ENCODE results near the gene RASSF4.

RASSF4 gene

DNA sequence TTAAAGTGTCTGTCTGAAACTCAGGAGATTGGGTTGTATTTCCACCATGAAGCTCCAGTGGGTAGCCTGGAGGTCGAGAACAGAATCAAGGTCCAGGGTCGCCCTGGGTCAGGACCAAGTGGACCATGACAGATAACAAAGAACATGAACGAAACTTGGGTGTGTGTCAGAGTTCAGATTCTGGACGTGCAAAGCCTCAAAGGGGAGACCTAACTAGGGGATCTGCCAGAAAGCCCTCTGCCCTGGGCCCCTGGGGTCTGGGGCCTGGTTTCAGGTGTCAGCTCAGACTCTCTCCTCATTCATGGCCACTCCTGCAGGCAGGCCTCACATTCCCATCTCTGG lies 1.6 kb downstream of the RASSF4 start:
- in situ Hi-C loops (cut with HindIII; ENCODE audit: low sequenced_read_pairs) = no loop called here

DNA sequence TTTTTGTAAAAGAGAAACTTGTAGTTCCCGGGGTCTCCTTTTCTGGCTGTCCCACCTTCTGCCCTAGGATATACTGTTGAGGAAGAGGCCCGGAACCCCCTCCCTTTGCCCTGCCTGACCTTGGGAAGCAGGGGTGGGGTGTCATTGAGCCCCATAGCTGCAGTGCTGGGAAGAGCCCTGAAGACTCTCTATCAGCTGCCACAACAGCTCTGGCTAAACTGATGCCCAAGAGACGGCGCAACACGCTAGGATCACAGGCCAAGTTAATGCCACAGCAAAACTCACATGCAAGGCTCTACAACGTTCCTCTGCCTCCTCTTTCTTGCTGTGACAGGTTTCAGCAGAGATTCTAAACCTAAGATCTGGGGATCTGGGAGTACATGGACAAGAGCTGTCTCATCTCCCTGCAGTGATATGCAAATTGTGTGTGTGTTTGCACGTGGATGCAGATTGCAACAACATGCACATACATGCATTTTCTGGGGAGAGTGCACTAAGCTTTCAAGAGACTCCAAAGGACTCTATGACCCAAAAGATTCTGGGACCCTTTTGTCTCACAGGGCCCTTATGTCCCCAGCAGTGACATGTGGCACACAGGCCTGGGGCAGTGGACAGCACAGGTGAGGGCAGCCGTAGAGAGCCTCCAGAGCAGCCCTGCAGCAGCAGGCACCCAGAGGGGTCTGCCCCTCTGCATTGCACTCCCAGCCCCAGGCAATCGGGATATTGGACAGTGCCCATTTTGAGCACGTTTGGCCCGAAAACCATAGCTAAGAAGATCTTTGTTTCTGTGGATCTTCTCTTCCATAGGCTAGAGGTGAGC lies 2.5 kb downstream of the RASSF4 start:
- in situ Hi-C loops (cut with HindIII; ENCODE audit: low sequenced_read_pairs) = no loop called here

DNA sequence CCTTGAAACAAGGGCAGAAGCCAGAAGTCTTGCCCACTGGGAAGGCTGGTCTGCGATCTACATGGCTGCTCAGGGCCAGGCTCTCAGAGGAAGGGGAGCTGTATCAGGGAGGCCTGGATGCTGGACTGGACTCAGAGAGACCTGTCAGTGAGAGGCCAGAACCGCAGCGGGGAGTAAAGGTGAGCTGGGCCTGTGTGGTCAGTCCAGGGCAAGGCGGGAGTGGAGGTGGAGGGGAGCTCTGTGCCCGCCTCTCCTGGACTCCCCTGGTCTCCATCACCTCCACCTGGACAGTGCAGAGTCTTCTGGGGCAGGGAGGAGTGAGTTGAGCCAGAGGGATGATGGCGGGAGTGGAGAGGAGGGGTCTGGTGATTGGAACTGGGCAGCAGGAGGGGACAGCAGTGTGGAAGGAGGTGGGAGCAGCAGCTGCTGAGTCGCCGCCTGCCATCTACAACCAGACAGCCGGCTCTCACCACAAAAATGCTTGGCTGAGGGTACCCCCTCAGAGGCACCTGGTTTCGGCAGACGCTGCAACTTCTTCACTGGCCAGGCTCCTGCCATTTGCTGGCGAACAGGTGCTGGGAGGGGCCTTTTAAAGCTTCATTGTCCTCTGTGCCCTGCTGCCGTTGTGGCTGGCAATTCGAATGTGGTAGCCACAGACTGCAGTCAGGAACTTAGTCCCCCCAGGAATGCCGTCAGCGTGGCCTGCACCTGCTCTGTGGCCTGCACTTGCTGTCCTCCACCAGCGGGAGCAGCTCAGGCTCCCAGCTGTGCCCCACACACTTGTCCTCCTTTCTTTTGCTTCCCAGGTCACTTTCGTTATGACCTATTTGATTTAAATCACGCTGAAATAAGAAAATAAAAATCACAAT lies 3.5 kb downstream of the RASSF4 start:
- in situ Hi-C loops (cut with HindIII; ENCODE audit: low sequenced_read_pairs) = no loop called here

DNA sequence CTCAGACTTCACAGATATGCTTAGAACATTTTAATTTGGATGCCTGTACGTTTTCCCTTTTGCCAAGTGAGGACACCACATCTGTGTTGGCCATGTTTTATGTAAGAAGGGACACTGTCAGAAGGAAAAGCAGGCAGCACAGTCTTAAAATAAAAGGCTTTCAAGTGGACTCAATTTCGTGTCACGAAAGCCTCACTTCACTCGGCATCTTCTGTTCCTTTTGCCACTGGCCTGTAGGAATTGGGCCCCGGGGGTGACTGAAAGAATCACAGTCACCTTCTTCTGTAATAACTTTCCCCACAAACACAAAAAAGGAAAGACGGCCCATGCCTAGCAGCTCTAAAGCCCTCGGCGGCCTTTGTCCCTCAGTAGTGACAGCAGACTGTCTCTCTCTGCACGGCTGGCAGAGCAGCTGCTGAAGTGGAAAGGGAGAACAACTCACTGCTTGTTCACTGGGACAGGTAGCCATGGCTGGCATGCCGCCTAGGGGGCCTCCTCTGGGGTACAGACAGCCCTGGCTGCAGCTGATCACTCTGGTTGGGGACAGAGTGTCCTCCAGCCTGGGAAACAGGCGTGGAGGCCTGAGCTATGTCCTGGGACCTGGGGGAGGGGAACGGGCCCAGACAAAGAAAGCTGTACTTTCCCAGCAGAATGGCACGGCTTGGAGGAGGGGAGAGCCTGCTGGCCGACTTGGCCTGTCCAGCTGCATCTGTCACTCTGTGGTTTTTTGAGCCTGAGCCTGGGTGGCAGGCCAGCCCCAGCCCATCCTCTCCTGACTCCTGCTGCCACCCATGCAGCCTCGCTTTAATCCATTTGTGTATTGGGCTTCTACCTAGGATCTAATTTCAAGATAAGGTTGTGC lies 4.4 kb downstream of the RASSF4 start:
- in situ Hi-C loops (cut with HindIII; ENCODE audit: low sequenced_read_pairs) = no loop called here

DNA sequence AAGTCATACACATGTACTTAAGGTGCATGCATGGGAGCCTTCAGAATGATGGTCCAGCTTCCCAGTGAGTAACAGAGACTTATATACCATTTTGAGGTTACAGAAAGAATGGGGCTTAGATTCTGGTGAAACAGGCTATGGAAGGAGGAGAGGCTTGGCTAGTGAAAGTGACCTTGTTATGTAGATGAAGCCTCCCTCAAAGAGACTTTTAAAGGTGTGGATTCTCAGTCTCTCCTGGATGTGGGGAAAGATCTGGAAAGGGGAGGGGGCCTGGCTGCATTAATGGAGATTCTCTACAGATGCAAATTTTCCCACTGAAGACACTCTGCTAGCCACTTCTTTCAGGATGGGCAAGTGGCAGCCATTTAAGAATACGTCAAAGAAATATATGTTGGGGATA lies 5.5 kb downstream of the RASSF4 start:
- in situ Hi-C loops (cut with HindIII; ENCODE audit: low sequenced_read_pairs) = no loop called here

DNA sequence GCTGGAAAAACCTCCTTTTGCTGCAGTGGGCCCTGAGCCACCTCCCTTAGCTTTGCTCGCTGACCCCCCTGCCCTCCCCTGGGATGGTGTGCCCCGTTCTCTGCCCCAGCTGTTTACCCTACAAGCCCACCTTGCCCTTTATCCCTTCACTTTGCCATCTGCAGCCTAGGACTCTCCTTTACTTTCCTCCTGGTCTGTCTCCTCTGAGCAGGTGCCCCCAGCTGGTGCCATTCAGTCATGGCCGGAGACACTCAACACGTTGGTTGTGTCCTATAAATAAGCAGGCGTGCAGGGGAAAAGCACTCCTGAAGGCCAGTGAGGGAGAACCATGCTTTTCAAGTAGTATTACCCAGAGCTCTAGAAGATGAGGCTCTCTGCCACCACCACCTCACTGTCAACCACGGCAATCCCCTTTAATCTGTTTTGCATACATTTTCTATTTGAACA lies 6.1 kb downstream of the RASSF4 start:
- in situ Hi-C loops (cut with HindIII; ENCODE audit: low sequenced_read_pairs) = no loop called here

DNA sequence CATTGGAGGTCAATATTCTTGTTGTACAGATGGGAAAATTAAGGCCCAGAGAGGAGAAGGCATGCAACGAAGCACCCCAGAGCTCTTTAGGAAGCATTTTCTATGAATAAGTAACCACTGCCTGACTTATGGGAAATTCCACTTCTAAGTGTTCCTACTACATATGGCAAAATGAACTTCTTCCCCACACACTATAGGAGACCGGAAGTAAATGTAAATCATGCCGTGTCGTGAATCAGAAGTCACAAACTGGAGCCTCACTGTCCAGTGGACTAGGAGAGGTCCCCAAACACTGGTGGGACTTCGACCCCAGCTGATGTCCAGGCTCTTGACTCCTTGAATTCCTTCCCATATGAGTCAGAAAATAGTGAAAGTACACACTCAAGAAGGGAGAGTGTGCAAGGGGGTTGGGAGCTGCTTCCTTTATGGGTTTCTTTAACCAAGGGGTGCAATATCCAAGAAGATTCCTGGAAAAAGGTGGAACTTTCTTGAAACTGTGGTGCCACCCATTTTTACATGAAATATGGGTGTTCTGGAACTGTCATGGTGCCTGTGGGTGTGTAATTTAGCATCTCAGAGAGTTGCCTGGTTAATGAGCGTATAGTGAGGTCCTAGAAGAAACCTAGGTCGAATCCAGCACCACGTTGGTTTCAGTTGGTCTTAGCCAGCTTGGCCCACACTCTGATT lies 6.7 kb downstream of the RASSF4 start:
- in situ Hi-C loops (cut with HindIII; ENCODE audit: low sequenced_read_pairs) = no loop called here

DNA sequence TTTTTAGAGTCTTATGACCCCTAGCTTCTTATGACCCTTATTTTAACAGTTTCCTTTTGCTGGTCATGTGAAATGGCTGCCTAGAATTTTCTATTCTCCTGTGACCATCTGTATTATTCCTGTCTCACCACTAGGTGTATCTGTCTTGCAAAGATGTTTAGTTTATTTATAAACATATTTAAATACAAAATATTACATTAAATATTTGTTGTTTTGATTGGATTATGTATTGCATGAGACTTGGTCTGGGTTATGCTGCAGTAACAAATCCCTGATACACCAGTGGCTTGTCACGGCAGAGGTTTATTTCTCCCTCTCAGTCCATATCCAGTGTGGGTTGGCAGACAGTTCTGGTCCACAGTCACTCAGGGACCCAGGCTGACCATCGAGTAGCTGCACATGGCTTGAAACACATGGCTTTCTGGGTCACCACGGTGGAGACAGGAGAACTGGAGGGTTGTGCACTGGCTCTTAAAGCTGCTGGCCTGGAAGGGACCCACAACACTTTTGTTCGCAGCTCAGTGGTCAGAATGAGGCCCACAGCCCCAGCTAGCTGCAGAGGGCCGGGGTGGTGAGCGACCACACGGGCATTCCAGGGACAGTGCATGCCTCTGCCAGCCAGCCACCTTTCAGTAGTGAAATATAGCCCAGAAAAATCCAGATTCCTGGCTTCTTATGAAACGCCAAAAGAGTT lies 7.4 kb downstream of the RASSF4 start:
- in situ Hi-C loops (cut with HindIII; ENCODE audit: low sequenced_read_pairs) = no loop called here

DNA sequence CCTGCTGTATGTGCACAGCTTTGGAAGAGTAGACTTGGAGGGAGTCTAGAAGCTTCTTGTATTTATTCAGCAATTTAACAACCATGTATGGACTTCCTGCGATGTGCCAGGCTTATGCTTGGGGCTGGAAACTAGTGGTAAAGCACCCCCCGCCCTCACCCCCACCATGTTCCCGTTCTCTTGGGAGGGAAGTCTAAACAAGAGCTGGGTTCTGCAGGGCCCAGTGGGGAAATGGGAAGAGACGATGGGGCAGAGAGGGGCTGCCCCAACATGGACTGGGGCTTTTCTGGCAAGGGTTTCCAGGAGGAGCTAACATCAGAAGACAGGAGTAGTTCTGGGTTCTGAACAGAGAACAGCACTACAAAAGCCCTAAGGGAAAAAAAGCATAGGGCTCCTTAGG lies 8.0 kb downstream of the RASSF4 start:
- in situ Hi-C loops (cut with HindIII; ENCODE audit: low sequenced_read_pairs) = no loop called here

DNA sequence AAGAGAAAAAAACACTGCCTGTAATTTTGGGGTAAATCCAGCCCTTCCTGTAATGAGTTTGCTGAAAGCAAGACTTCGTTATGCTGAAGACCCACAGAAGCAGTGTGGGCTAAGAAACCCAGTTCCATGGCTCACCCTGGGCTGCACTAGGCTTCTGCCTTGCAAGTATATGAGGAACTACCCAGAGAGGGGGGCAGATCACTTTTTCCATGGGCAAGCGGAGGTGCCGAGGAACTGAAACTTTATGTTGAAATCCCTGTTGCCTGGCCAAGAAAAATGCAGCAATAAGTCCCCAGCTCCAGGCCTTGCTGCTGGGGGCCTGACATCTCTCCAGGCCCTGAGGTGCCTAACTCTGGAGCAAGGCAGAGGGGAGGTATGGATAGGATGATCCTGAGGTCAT lies 8.5 kb downstream of the RASSF4 start:
- in situ Hi-C loops (cut with HindIII; ENCODE audit: low sequenced_read_pairs) = no loop called here

DNA sequence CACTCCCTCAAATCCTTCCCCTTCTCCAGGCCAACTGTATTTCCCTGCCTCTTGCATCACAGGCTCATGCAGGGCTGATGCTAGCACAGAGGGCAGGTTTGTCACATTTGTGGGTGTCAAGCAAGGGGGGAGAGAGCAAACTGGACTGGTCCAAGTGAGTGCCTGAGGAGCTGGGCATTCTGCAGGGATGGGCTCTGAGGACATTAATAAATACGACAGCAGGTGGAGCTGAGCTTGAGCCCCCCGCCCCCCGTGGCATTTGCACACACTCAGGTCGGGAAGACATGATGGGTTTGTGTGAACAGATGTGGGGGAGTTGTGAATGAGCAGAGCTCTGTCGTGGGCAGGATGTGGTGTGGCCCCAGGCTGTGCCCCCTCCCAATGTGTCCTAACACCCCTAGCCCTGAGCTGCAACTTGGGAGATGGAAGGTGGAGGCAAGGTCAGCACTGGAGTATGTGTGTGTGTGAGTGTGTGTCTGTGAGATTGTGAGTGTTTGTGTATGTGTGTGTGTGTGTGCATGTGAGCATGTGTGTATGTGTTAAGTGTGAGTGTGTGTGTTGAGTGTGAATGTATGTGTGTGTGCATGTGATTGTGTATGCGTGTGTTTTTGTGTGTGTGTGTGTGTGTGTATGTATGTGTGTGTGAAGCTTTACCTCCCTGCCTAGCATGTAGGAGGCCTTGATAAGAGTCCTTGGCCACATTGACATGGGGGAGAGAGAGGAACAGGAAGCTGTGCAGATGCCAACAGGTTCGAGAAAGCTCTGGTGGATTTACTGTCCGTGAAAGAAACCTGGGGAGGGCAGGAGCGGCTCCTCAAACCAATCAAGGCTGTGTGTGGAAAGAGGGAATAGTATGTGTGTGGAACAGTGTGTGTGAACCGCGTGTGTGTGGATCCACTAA lies 9.1 kb downstream of the RASSF4 start:
- in situ Hi-C loops (cut with HindIII; ENCODE audit: low sequenced_read_pairs) = no loop called here

DNA sequence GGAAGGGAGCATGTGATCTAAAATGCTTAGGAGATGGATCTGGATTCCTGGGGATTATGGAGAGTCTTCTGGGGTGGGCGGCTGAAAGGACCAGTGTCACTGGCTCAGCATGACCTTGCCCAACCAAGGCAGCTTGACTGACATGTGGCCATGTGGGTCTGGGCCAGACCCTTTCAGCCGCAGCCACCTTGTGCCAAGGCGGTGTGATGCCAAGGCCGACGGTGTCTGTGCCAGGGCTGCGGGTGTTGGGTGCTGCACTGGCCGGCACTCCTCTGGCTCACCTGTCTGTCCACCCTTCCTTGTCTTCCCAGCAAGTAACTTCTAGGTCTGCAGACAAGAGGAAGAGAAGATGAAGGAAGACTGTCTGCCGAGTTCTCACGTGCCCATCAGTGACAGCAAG lies 10.3 kb downstream of the RASSF4 start:
- in situ Hi-C loops (cut with HindIII; ENCODE audit: low sequenced_read_pairs) = no loop called here

DNA sequence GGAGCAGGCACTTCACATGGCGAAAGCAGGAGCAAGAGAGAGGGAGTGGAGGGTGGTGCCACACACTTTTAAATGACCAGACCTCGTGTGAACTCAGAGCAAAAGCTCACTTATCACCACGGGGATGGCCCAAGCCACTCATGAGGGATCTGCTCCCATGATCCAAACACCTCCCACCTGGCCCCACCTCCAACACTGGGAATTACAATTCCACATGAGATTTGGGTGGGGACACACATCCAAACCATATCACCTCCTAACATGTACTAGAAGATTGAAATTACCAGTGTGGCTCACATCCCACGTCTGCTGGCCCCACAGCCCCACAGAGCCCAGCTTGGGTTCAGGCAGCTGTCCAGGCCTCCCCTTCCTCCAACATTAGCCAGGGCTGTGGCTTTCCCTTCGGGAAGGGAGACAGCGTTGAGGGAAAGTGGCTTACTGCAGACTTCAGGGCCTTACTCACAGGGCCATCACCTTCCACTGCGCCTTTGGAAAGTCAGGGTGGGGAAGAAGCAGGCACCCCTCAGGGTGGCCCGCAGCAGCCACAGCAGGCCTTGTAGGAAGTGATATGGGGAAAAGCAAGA lies 11.3 kb downstream of the RASSF4 start:
- in situ Hi-C loops (cut with HindIII; ENCODE audit: low sequenced_read_pairs) = no loop called here

DNA sequence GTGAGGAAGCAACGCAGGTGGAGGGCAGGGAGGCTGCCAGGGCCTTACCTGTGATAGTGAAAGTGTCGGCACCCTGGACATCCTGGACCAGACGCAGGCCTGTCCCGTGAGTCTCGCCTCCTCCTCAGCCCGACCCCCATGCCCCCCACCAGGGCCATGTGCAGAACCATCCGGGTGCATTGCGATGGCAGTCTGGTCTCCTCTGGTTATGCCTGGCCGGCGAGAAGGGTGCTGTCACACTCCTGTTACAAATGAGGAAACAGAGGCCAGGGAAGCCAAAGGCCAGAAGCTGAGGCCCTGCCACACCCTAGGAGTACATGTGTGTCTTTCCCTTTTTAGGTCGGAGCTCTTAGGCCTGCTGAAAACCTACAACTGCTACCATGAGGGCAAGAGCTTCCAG lies 11.8 kb downstream of the RASSF4 start:
- in situ Hi-C loops (cut with HindIII; ENCODE audit: low sequenced_read_pairs) = no loop called here

DNA sequence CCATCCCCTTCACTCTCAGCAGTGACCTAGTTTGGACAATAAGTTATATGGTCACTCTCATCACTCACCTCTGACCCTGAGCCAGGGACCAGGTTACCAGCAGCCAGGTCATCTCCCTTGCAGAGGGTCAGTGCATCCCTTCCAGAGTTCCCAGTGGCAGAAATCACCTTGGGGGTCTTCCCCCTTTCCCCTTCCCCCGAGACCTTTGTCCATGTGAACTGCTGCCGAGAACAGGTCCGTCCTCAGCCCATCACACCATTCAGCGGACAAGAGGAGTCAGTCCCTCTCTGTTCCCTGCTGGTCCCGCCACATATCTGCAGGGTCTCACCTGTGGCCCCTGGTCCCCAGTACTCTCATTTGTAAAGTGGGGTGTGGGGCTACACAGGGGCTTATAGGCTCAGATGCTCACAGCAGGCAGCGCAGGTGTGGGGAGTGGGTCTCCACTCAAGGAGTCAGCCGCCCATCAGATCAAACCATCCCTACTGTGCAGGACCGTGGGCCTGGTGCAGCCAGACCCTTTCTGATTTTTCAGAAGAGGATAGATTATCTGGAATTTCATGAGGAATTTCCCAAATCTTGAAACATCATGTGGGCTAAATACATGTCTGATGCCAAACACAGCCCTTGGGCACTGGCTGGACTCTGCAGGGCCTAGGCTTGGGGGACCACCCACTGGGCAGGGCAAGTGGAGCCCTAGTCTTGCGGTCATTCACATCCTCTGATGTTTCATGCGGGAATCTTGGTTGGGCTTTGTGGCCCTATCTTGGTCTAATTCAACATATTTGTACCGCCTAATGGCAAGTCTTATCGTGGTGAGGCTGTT lies 12.5 kb downstream of the RASSF4 start:
- in situ Hi-C loops (cut with HindIII; ENCODE audit: low sequenced_read_pairs) = no loop called here

DNA sequence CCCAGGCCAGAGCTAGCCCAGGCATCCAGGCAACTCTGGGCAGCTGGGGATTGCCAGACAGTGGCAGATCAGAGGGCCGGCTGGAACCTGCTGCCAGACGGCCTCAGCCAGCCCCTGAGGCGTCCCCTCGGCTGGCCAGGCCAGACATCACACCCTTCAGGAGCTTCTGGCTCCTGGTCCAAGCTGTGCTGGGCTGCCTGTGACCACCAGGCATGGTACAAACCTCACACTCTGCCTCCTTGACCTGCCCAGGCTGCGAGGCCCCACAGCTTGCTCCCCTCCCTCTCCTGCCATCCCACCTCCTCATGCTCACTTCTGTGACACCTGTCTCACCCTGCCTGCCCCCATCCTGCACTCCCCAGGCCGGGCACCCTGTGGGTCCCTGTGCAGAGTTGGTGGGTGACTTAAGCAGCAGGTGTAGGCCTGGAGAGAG lies 13.3 kb downstream of the RASSF4 start:
- in situ Hi-C loops (cut with HindIII; ENCODE audit: low sequenced_read_pairs) = no loop called here

DNA sequence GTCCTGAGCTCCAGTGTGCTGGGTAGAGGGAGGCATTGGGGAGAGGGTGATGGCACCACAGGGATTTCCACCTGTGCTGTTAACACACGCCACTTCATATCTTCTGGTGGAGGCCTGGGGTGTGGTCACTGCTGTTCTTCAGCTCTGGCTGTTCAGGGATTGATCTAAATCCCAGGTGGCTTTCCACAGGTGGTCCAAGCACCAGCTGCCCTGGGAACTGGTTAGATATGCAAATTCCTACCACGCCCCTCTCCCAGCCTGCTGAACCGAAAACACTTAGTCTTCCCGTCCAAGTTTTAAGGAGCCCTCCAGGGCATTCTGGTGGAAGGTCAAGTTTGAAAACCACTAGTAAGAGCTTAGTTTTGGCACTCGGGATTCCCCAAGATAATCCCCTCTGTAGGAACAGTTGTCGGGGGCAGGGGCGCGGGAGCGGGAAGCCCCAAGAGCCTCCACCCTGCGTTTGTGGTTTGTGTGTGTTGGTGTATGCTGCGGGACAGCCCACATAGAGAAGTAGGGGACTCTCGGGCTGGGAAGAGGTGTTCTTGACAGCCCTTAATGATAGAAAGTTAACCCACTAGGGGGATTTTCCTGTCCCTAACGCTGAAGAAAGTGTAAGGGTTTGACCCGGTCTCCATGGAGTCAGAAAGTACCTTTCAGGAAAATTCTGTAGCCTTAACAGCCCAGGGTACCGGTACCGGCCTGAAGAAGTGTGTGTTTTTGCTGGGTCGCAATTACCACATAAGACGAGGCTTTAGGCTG lies 13.9 kb downstream of the RASSF4 start:
- in situ Hi-C loops (cut with HindIII; ENCODE audit: low sequenced_read_pairs) = no loop called here
